ENCODE results near the gene FAM222B.

The FAM222B gene

DNA sequence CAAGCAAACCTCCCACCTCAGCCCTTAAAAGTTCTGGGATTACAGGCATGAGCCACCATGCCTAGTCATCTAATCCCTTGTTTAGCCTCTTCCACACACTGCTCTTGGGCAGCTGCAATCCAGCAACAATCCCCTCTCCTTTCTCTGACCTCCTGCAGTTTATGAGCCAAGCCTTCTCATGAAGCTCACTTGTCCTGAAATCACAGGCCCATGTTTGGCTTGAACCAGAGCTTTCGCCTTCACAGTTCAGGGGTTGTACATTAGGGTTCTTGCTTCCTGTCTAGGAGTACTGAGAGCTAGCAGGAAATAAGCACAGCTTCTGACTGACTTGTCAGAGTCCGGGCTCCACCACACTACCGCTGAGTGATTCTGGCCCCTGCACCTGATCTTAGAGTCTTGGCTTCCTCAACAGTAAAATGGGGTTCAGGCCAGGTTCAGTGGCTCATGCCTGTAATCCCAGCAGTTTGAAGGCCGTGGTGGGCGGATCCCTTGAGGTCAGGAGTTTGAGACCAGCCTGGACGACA, 28.5 kb upstream of the FAM222B start:
- no peak overlapping the region for H3K4me3 ChIP-seq (ENCODE audit: low read length)
- DNase-seq (ENCODE audit: low read depth): no peak
- TF ChIP-seq, protein P1, sequence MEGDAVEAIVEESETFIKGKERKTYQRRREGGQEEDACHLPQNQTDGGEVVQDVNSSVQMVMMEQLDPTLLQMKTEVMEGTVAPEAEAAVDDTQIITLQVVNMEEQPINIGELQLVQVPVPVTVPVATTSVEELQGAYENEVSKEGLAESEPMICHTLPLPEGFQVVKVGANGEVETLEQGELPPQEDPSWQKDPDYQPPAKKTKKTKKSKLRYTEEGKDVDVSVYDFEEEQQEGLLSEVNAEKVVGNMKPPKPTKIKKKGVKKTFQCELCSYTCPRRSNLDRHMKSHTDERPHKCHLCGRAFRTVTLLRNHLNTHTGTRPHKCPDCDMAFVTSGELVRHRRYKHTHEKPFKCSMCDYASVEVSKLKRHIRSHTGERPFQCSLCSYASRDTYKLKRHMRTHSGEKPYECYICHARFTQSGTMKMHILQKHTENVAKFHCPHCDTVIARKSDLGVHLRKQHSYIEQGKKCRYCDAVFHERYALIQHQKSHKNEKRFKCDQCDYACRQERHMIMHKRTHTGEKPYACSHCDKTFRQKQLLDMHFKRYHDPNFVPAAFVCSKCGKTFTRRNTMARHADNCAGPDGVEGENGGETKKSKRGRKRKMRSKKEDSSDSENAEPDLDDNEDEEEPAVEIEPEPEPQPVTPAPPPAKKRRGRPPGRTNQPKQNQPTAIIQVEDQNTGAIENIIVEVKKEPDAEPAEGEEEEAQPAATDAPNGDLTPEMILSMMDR (IDR thresholded peaks at IDR 0.05; ENCODE audit: insufficient read depth, low read depth, low read length, missing control alignments): no peak

DNA sequence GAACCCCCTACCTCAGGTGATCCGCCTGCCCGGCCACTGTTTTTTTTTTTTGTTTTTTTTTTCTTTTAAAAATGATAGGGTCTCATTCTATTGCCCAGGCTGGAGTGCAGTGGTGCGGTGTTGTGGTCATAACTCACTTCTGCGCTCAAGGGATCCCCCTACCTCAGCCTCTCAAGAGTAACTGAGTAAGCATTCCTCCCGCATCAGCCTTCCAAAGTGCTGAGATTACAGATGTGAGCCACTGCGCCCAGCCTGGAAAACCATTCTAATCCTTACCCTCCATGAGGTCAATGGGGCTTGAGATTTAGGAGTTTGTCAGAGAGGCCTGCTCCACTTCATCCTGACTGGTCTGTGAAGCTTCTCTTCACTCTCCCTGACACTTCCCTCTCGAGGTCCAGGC, 24.7 kb upstream of the FAM222B start:
- H3K4me3 ChIP-seq (ENCODE audit: low read length): no peak overlapping the region
- TF ChIP-seq, protein P1 (IDR thresholded peaks at IDR 0.05; ENCODE audit: insufficient read depth, low read depth, low read length, missing control alignments): no peak
- DNase-seq (ENCODE audit: low read depth): no peak

DNA sequence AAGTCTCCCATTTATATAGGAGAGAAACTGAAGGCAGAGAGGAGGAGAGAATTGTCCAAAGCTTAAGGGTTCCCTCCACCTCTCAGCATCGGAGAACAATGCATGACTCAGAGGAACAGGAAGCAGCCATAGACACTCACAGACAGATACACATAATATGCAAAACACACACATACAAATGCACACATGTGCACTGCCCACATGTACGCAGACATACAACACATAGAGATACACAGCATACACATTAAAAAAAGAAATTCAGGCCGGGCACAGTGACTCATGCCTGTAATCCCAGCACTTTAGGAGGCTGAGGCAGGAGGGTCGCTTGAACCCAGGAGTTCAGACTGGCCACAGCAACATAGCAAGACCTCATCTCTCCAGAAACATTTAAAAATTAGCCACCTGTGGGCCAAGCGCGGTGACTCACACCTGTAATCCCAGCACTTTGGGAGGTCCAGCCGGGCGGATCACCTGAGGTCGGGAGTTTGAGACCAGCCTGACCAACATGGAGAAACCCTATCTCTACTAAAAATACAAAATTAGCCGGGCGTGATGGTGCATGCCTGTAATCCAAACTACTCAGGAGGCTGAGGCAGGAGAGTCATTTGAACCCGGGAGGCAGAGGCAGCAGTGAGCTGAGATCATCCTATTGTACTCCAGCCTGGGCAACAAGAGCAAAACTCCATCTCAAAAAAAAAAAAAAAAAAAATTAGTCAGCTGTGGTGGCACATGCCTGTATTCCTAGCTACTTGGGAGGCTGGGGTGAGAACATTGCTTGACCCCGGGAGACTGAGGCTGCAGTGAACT, 23.6 kb upstream of the FAM222B start:
- DNase-seq (ENCODE audit: low read depth): peak; percentile 63
- TF ChIP-seq, protein P1 (IDR thresholded peaks at IDR 0.05; ENCODE audit: insufficient read depth, low read depth, low read length, missing control alignments): no peak
- H3K4me3 ChIP-seq (ENCODE audit: low read length): no peak overlapping the region

DNA sequence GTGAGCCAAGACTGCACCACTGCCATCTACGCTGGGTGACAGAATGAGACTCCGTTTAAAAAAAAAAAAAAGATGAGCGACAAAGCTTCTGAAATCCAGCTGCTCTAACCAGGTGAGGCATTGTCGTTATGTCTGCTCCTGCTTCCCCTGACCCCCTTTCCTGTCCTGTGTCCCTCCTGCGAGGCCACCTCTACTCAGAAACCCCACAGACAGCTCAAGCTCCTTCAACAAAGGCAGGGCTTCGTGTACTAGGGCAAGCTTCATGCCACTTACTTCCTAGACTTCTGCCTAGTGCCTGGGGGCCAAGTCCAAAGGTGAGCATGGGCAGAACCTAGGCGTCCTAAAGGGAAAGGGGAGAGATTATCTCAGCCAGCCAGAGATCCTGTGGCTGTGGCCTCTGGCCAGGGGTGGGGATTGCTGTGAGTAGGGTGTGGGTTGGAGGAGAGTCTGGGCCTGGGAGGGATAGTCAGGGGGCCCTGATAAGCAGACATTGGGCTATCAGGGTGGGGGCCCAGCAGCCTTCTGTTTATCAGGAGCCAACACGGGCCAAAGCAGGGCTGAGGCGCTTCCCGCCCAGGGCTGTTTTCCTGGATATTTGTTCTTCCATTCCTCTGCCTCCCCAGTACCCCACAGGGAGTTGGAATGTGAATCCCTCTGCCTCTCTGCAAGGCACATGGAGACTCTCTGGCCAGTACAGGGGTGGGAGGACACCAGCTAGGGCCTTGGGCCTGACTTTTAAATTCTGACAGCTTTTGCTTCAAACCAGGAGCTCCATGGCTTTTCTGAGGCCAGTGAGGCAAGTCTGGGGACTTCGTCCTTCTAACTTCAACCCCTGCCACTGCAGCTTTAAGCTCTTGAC, 22.6 kb upstream of the FAM222B start:
- TF ChIP-seq, protein P1 (IDR thresholded peaks at IDR 0.05; ENCODE audit: insufficient read depth, low read depth, low read length, missing control alignments): no peak
- no peak for DNase-seq (ENCODE audit: low read depth)
- no peak overlapping the region for H3K4me3 ChIP-seq (ENCODE audit: low read length)

DNA sequence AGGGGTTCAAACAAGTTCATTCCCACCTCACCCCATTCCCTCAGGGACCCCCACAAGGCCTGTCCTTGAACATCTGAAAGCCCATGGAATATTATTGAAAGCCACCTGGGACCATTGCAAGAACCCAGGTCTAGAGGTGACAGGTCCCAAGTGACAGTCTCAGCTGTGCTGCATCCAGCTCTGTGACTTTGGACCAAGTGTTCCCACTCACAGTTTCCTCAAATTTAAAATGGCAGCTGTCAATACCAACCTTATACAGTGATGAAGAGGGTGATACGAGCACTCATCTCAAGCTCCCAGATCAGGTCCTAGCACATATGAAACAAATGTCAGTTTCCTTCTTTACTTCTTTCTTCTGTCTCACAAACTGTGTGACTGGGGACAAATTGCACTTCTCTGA, 21.4 kb upstream of the FAM222B start:
- TF ChIP-seq, protein P1 (IDR thresholded peaks at IDR 0.05; ENCODE audit: insufficient read depth, low read depth, low read length, missing control alignments): no peak
- H3K4me3 ChIP-seq (ENCODE audit: low read length): no peak overlapping the region
- no peak for DNase-seq (ENCODE audit: low read depth)

DNA sequence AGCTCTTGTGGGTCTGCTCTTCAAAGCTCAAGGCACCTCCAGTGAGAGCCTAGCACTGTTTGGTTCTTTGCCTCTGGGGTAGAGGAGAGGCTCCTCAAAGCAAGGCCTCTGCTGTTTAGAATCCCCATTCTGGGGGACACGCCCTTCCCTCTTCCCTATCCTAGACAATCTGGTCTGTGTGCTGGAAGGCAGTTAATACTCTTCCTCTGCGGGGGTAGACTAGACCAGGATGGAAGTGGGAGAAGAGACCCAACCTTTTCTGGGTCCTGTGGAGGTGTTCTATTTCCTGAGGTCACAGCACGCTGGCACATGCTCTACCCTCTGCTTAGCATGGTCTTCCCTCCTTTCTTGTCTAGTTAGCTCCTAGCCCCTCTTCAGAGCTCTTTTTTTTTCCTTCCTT, 20.0 kb upstream of the FAM222B start:
- no peak overlapping the region for H3K4me3 ChIP-seq (ENCODE audit: low read length)
- no peak for DNase-seq (ENCODE audit: low read depth)
- TF ChIP-seq, protein P1 (IDR thresholded peaks at IDR 0.05; ENCODE audit: insufficient read depth, low read depth, low read length, missing control alignments): no peak

Measured in epithelial cell of esophagus (primary cell).